HFF-Myc (cell line): ENCODE results near the gene MBP.
A peak's percentile ranks its signal among the peaks of the same experiment; 100 is the strongest.

Source experiments
- DNase-seq: peaks from one replicate; pipeline ENCODE4 v3.0.0-alpha.2; 2011; ENCODE audit warnings: low read depth; ENCODE audit errors: extremely low read depth
- H3K4me3 ChIP-seq: replicated peaks from 2 replicates; pipeline ENCODE4 v1.5.1; 2011; ENCODE audit warnings: low read depth, mild to moderate bottlenecking, control low read depth, low read length
- CTCF ChIP-seq: IDR thresholded peaks from 2 replicates; pipeline ENCODE4 v1.5.1; 2012; ENCODE audit warnings: mild to moderate bottlenecking, low read depth, low read length, control low read depth; ENCODE audit errors: missing control alignments

MBP gene

GRCh38 chr18:77084688-77085035 is 47.9 kb downstream of the MBP start:
- no peak for TF ChIP-seq CTCF
- no peak overlapping the region for H3K4me3 ChIP-seq
- DNase-seq, result no peak

- DNase-seq, result no peak
- H3K4me3 ChIP-seq, result no peak overlapping the region
- TF ChIP-seq CTCF, result no peak
These were observed 50.1 kb downstream of the MBP start for GRCh38 chr18:77082316-77082955.

DNA sequence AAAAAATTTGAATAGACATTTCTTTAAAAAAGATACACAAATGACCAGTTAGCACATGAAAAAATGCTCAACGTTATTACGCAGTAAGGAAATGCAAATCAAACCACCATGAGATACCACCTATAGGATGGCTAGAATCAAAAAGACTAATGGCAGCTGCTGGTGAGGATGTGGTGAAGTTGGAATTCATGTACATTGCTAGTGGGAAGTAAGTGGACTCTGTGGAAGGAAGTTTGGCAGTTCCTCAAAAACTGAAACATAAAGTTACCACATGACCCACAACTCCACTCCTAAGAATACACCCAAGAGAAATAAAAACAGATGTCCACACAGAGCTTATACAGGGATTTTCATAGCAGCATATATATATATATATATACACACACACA is 51.2 kb downstream of the MBP start:
- TF ChIP-seq CTCF, result no peak
- peak; percentile 83 for DNase-seq

DNA sequence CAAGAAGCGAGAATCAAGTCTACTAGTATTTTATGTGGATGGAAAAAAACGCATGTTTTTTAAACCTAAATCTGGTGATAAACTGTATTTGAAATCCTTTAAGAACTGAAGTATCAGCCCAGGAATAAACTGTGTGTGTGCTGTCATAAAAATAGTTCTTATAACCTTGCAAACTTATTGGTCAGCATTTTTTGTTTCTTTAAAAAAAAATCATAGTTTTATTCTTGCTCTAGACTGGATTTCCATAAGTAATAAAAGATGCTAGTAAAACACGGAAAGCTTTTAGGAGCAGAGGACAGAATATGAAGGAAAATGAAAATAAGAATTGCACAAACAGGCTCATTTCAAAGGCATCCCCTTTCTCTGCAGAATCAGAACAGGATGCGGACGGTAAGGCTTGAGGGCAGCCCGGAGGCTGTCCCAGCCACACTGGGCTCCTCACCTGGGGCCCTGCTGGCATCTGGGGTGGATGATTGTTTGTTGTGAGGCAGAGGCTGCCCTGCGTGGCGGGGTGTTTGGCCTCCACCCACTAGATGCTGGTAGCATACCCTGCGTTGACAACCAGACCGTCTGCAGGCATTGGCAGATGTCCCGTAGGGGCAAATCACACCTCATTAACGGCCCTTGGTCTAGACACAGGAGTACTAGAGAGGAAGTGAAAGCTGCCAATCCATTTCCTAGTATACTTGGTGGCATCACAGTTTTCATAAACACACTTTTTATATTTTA is 52.5 kb downstream of the MBP start:
- no peak for TF ChIP-seq CTCF
- no peak for DNase-seq
- H3K4me3 ChIP-seq, result no peak overlapping the region

More for the DNA sequence above, 51.2 kb downstream of the MBP start:
- no peak overlapping the region for H3K4me3 ChIP-seq

DNA sequence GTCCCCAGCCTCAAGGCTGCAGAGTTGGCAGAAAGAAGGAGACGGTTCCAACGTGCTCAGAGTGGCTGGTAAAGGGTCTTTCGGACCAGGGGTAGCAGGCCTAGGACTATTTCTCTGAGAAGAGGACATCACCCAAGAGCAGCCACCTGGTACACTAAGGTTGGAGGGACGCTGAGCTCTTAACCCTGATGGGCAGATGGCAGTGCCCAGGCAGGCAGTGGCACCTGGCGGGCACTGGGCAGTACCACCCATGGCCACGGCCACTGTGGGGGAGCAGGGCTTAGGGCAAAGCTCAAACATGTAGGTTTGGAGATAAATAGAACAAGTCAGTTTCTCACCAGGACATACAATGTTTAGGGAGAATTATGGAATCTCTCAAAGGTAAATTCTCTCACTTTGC is 53.5 kb downstream of the MBP start:
- H3K4me3 ChIP-seq, result no peak overlapping the region
- DNase-seq, result no peak
- TF ChIP-seq CTCF, result no peak

GRCh38 chr18:77078690-77079070 is 53.9 kb downstream of the MBP start:
- no peak for DNase-seq

More at GRCh38 chr18:77078690-77079070, 53.9 kb downstream of the MBP start:
- H3K4me3 ChIP-seq, result no peak overlapping the region
- TF ChIP-seq CTCF, result no peak
